Ishikawa (cell line): ENCODE data around the gene ZNF239.

ENCODE experiments used
- CEBPB ChIP-seq: IDR thresholded peaks from 2 replicates; pipeline ENCODE4 v1.6.1; 2012
- CREB1 ChIP-seq: IDR thresholded peaks from 2 replicates; pipeline ENCODE4 v1.6.1; 2012; ENCODE audit warnings: low read depth
- EGR1 ChIP-seq: IDR thresholded peaks from 2 replicates; pipeline ENCODE4 v1.6.1; 2012
- EP300 ChIP-seq: IDR thresholded peaks from 2 replicates; pipeline ENCODE4 v1.6.1; 2012; ENCODE audit warnings: borderline replicate concordance
- FOXM1 ChIP-seq: IDR thresholded peaks from 2 replicates; pipeline ENCODE4 v1.6.1; 2012; ENCODE audit warnings: low read depth, borderline replicate concordance
- MAX ChIP-seq: IDR thresholded peaks from 2 replicates; pipeline ENCODE4 v1.6.1; 2012
- NFIC ChIP-seq: IDR thresholded peaks from 2 replicates; pipeline ENCODE4 v1.6.1; 2012
- RAD21 ChIP-seq: IDR thresholded peaks from 2 replicates; pipeline ENCODE4 v1.6.1; 2012; ENCODE audit warnings: low read depth
- REST ChIP-seq: IDR thresholded peaks from 2 replicates; pipeline ENCODE4 v1.6.1; 2012; ENCODE audit warnings: low read depth, mild to moderate bottlenecking
- TAF1 ChIP-seq: IDR thresholded peaks from 2 replicates; pipeline ENCODE4 v1.6.1; 2012; ENCODE audit warnings: low read depth, mild to moderate bottlenecking
- TCF12 ChIP-seq: IDR thresholded peaks from 2 replicates; pipeline ENCODE4 v1.6.1; 2012; ENCODE audit warnings: low read depth
- TEAD4 ChIP-seq: IDR thresholded peaks from 2 replicates; pipeline ENCODE4 v1.6.1; 2012
- USF1 ChIP-seq: IDR thresholded peaks from 2 replicates; pipeline ENCODE4 v1.6.1; 2012
- YY1 ChIP-seq: IDR thresholded peaks from 2 replicates; pipeline ENCODE4 v1.6.1; 2012; ENCODE audit warnings: low read depth
- ZBTB7A ChIP-seq: IDR thresholded peaks from 2 replicates; pipeline ENCODE4 v1.6.1; 2012; ENCODE audit warnings: low read depth

Gene ZNF239

GRCh38 chr10:43585046-43585445 lies 10.6 kb upstream of the ZNF239 start:
- no peak for TF ChIP-seq RAD21
- no peak for TF ChIP-seq FOXM1
- TF ChIP-seq CREB1, result no peak
- no peak for TF ChIP-seq CEBPB
- TF ChIP-seq ZBTB7A, result no peak
- TF ChIP-seq TEAD4, result no peak
- no peak for TF ChIP-seq TCF12
- no peak for TF ChIP-seq NFIC

GRCh38 chr10:43584051-43584450 lies 9.6 kb upstream of the ZNF239 start:
- no peak for TF ChIP-seq CEBPB
- TF ChIP-seq FOXM1, result no peak
- no peak for TF ChIP-seq RAD21
- TF ChIP-seq TAF1, result no peak
- no peak for TF ChIP-seq YY1
- no peak for TF ChIP-seq TEAD4
- TF ChIP-seq NFIC, result no peak
- no peak for TF ChIP-seq USF1
- no peak for TF ChIP-seq MAX
- no peak for TF ChIP-seq ZBTB7A
- no peak for TF ChIP-seq CREB1
- no peak for TF ChIP-seq EP300
- TF ChIP-seq TCF12, result no peak

GRCh38 chr10:43576580-43576979 lies 2.2 kb upstream of the ZNF239 start:
- TF ChIP-seq REST (no peak), NFIC (no peak), TEAD4 (no peak), USF1 (no peak), TAF1 (no peak), ZBTB7A (no peak), EP300 (no peak), CREB1 (no peak), FOXM1 (no peak), EGR1 (no peak)

GRCh38 chr10:43576062-43576461 lies 1.6 kb upstream of the ZNF239 start:
- TF ChIP-seq EGR1, result no peak
- TF ChIP-seq CREB1, result no peak
- no peak for TF ChIP-seq CEBPB
- no peak for TF ChIP-seq EP300

- TF ChIP-seq FOXM1 (no peak), MAX (no peak), YY1 (no peak), NFIC (no peak), CREB1 (no peak), EGR1 (no peak), EP300 (no peak), USF1 (no peak), CEBPB (no peak), ZBTB7A (no peak)
These were observed 490 bp upstream of the ZNF239 start for GRCh38 chr10:43574906-43575305.

GRCh38 chr10:43573250-43574000 lies 991 bp downstream of the ZNF239 start:
- TF ChIP-seq TCF12, result no peak
- no peak for TF ChIP-seq NFIC
- TF ChIP-seq ZBTB7A, result no peak
- no peak for TF ChIP-seq EGR1
- no peak for TF ChIP-seq REST
- no peak for TF ChIP-seq TEAD4
- no peak for TF ChIP-seq EP300
- TF ChIP-seq USF1, result no peak
- TF ChIP-seq CEBPB, result no peak
- no peak for TF ChIP-seq TAF1
- TF ChIP-seq YY1, result no peak
- TF ChIP-seq MAX, result no peak
- no peak for TF ChIP-seq RAD21
- no peak for TF ChIP-seq FOXM1
